IMR-90 (cell line): ENCODE measurements around the gene IGFBP3.

ENCODE experiments used
- BHLHE40 ChIP-seq: fragments of 150-350 bp; IDR thresholded peaks from 2 replicates; pipeline ENCODE4 v1.6.1; 2016; ENCODE audit warnings: mild to moderate bottlenecking, low read depth, low read length
- CEBPB ChIP-seq: IDR thresholded peaks from 2 replicates; pipeline ENCODE4 v1.6.1; 2012; ENCODE audit warnings: low read depth, low read length, improper control_type of control experiment
- CHD1 ChIP-seq: IDR thresholded peaks from 2 replicates; pipeline ENCODE4 v1.6.1; 2012; ENCODE audit warnings: low read depth, low read length, improper control_type of control experiment
- CTCF ChIP-seq: conservative IDR thresholded peaks from 2 replicates; pipeline ENCODE4 v1.5.1; 2012; ENCODE audit warnings: mild to moderate bottlenecking, low read depth, low read length, improper control_type of control experiment
- FOS ChIP-seq: fragments of 150-350 bp; IDR thresholded peaks from 2 replicates; pipeline ENCODE4 v1.6.1; 2016; ENCODE audit warnings: low read depth, low read length
- MAZ ChIP-seq: IDR thresholded peaks from 2 replicates; pipeline ENCODE4 v1.6.1; 2012; ENCODE audit warnings: low read depth, mild to moderate bottlenecking, low read length, improper control_type of control experiment, moderate library complexity, borderline replicate concordance
- POLR2A ChIP-seq: IDR thresholded peaks from 2 replicates; pipeline ENCODE4 v1.6.1; 2012; ENCODE audit warnings: mild to moderate bottlenecking, low read depth, low read length
- RAD21 ChIP-seq: IDR thresholded peaks from 2 replicates; pipeline ENCODE4 v1.6.1; 2012; ENCODE audit warnings: low read length, improper control_type of control experiment
- RCOR1 ChIP-seq: IDR thresholded peaks from 2 replicates; pipeline ENCODE4 v1.6.1; 2012; ENCODE audit warnings: mild to moderate bottlenecking, low read length, improper control_type of control experiment; ENCODE audit not compliant: insufficient replicate concordance
- RFX5 ChIP-seq: IDR thresholded peaks from 2 replicates; pipeline ENCODE4 v1.8.0; 2012; ENCODE audit warnings: low read depth, mild to moderate bottlenecking, low read length, moderate library complexity

- TF ChIP-seq CTCF = no peak
- TF ChIP-seq POLR2A = no peak
- no peak for TF ChIP-seq RAD21
- no peak for TF ChIP-seq RFX5
- no peak for TF ChIP-seq FOS
- no peak for TF ChIP-seq CHD1
- TF ChIP-seq BHLHE40 = no peak
- no peak for TF ChIP-seq CEBPB
- no peak for TF ChIP-seq RCOR1
- TF ChIP-seq MAZ = no peak
These were observed 51.6 kb downstream of the IGFBP3 start for GRCh38 chr7:45869426-45869825.
